Right hindlimb (tissue), 1 donor: Measurements from ENCODE around the gene CFAP299.
"Not testable (repeated sequence)": the region's sequence is repeated elsewhere in the genome, so short reads cannot be mapped to it uniquely, and the experiment has no call there.

Experiments
- DNase-seq: peaks from one replicate; pipeline ENCODE4 v3.0.0-alpha.2; 2018

CFAP299 gene

GRCh38 chr4:80613470-80613869 lies 277.9 kb downstream of the CFAP299 start:
- DNase-seq = no peak

DNA sequence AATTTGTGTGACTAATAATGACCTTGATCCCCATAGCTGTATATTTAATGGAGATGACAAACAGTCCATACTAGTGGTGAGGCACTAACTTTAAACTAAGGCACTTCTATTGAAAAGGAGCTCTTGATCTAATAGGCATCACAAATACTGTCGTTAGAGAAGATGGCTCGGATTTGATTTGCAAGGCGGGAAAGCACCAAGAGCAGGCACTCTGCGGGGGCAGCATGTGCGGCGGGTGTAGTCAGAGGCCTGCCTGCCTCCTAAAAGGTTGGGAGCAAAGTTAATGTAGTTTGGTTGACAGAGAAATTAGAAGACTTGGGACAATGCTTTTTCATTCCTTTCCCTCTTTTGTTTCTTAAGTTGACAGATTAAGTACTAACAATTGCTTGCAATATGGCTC lies 278.8 kb downstream of the CFAP299 start:
- no peak for DNase-seq

DNA sequence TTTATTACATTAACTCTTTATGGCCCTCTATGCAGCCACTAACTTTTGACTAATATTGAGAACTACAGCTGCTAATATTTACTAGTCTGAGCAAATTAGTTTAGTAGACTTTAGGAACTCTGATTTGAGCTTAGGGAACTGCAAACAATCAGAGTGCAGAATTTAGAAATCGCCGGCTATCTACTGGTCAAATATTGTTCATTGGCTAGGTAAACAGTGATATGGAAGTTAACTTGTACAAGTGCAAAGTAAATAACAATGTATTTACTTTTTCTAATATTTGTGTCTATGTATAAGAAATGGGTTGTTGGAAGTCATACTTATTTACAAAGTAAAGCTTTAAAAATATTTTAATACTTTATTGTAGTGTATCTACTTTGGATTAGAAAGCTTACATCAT lies 279.6 kb downstream of the CFAP299 start:
- no peak for DNase-seq

- no peak for DNase-seq
Observed at GRCh38 chr4:80619070-80619674, 283.6 kb downstream of the CFAP299 start.

GRCh38 chr4:80631861-80632260 lies 296.3 kb downstream of the CFAP299 start:
- DNase-seq = no peak

DNA sequence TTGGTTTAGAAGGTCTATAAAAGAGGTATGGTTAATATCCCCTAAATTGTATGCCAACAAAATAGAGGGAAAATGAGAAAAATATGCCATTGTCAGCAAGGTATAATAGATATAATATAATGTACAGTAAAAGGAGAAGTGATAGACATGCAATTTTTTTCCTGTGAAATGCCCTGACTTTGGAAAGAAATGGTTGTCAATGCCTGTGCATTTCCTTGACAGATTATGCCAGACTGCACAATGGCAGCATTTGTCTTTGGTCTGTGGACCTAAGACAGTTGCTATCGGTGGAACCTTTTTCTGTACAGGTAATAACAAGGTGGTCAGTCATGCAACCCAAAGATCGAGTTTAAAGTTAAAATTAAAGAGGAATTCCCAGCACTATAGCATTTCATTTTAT lies 301.7 kb downstream of the CFAP299 start:
- DNase-seq = no peak

DNA sequence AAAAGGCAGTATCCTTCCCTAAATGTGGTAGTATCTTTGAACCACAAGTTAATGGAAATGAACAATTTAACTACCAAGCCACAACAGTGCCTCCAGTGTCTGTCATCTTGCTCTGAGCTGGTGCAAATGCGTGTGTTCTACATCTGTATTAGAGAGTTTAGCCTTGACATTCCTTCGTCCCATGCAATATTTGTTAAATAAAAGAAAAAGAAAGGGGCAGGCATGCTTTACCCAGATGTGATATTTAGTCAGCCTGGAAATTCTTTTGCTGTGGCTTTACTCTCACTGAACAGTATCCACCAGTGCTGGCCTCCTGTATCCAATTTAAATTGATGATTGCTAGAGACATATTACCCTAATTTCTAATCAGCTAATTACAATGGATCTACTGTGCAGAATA lies 310.5 kb downstream of the CFAP299 start:
- DNase-seq = no peak

GRCh38 chr4:80655662-80656061 lies 320.1 kb downstream of the CFAP299 start:
- DNase-seq = no peak

- DNase-seq = not testable (repeated sequence)
Observed at GRCh38 chr4:80670118-80670517, 334.6 kb downstream of the CFAP299 start.

- DNase-seq = no peak
Observed at GRCh38 chr4:80678413-80678812, 342.9 kb downstream of the CFAP299 start.

GRCh38 chr4:80680934-80681333 lies 345.4 kb downstream of the CFAP299 start:
- no peak for DNase-seq

GRCh38 chr4:80685214-80685613 lies 349.7 kb downstream of the CFAP299 start:
- DNase-seq = no peak

DNA sequence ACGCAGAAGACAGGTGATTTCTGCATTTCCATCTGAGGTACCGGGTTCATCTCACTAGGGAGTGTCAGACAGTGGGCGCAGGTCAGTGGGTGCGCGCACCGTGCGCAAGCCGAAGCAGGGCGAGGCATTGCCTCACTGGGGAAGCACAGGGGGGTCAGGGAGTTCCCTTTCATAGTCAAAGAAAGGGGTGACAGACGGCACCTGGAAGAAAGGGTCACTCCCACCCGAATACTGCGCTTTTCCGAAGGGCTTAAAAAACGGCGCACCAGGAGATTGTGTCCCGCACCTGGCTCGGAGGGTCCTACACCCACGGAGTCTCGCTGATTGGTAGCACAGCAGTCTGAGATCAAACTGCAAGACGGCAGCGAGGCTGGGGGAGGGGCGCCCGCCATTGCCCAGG lies 352.2 kb downstream of the CFAP299 start:
- not testable (repeated sequence) for DNase-seq

DNA sequence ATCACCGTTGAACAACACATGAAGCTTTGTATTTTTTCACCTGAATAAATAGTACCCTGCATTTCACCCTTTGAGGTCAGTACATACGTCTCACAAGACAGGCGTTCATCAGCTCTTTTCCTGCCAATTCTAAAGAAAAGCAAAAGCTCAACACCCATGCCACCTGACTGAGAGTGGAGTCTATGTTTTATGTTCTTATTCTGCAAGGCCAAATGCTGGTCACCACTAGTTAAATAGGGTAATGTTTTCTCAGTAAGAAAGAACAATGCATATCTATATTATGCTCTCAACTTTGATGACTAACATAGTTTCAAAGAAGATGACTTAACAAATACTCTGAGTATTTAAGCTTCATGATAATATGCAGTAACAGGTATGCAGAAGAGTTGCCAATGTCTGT lies 358.6 kb downstream of the CFAP299 start:
- DNase-seq = no peak

DNA sequence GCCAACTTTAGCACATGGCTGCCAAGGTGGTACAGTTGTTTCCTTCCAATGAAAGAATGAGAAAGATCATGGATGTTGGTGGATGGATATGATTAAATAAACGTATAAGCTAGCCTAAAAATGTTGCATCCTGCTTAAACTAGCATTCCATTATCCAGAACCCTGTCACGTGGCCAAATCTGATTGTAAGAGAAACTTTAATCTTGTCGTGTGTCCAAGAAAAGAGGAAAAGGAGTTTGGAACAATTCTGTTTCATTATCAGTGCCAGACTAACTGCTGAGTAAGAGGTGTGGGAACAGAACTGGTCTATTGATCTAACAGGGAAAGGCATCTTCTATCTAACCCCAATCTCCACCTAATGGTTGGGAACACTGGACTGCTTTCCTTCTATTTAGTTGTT lies 369.8 kb downstream of the CFAP299 start:
- DNase-seq = no peak

DNA sequence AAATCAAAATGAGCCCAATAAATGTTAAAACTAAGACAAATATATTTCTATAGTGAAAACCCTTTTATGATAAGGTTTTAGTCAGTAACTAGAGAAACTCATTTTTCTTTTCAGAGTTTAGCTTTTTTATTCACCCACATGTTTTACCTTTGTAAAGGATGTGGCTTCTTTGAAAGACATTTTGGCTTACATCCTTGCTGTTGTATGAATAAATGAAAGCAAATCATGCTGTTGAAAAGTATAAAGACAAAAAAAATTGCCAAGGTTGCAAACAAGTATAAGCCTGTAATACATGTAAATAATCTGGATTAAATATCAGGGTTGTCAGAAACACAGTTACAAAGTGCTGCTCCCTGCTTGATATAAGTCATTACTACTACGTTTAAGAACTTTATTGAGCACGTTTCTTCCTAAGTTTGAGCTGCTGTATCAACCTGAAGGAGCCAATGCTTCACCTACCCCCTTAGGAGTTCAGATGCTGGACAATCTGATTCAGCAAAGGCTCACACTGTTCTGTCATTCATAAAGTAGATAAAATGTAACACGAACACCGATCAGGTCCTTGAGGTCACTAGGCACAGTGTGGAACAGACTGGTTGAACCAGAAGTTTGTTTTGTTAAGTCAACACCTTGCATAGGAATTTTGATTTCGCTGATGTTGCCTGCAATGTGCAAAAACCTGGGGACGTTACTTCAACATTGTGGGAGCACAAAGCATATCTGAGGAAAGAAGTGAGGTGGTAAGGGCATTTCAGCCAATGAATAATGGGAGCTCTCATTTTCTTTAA lies 373.7 kb downstream of the CFAP299 start:
- no peak for DNase-seq

DNA sequence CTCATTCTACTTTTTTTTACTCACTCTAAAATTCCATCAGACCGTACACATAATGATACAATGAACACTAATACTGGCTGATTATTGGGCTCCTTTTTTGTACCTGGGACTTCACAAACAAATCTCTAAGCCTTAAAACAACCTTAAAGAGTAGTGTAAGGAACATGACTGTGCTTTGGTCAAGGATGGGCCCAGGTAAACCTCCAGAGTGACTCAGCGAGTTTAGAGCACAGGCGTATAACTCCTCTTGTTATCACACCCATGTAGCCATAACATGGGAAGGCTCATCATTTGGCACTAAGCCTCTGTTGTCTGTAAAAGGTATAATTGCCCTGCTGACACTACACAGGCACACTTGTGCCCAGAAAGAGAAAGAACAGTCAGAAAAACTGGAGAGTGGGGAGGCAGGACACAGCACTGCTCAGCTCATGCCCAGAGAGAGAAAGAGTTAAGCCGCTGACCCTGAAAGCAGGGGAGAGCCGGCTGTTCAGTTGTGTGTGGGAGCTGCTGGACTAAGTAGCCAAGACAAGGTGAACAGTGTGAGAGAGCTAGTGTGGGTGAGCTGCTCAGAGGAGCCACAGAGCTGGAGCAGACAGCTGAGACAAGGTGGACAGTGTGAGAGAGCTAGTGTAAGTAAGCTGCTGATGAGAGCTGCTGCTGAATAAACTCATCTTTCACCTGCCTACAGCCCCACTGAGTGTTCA lies 375.4 kb downstream of the CFAP299 start:
- no peak for DNase-seq

GRCh38 chr4:80711956-80712355 lies 376.4 kb downstream of the CFAP299 start:
- DNase-seq = no peak

GRCh38 chr4:80713409-80713808 lies 377.9 kb downstream of the CFAP299 start:
- DNase-seq = no peak

DNA sequence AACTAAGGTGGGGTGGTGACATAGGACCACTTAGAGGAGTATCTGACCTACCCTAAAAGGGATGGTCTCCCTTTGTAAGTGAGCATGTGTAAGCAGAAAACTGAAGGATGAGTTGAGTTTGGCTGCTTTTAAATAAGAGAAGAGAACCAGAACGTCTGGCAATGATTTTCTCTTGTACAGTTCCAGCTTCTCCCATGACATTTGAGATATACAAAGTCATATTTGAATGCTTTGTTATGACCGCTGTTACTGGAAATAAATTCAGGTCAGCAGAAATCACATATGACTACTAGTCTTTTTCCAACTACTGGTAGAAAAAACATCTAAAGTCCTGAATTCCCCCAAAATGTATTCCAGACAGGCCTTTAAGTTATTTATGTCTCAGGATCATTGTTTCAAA lies 381.7 kb downstream of the CFAP299 start:
- DNase-seq = no peak

DNA sequence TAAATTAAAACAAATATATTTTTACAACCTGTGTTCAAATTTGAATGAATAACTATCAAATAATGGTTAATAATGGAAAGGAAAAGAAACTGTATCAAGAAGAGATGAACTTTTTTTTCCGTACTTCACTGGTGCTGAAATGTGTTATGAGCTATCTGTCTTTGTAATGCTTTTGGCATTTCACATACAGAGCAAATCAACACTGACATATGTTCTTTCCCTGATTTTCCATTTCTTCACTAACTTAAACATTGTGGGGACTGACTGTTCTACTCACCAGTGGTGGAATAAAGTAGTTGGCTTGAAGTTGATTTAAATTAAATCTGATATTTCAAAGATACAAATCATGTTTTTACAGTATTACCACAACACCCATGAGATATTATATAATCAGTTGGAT lies 390.9 kb downstream of the CFAP299 start:
- DNase-seq = no peak

GRCh38 chr4:80730158-80730557 lies 394.6 kb downstream of the CFAP299 start:
- no peak for DNase-seq

GRCh38 chr4:80731436-80731835 lies 395.9 kb downstream of the CFAP299 start:
- no peak for DNase-seq

DNA sequence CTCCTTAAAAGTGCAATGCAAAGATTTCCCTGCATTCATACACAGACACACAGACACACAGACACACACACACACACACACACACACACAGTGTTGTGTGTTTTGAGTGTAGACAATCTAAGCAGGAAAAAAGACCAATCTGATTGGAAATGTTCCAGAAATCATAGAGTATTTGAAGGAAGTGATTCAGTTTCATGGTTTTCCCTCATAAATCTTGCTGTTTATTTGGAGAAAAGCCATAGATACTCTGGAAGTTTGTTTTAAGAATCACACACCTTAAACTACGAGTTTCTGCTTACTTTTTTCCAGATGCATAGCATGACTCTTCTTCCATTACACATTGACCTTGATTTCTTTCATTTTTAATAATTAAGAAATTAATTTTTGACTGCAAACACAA lies 396.5 kb downstream of the CFAP299 start:
- no peak for DNase-seq
